HG03342 (cell line): ENCODE results near the gene EGR2.
"Not testable (repeated sequence)": the region's sequence is repeated elsewhere in the genome, so short reads cannot be mapped to it uniquely, and the experiment has no call there.

Experiments
- ATAC-seq: cut with Tn5 transposase; IDR thresholded peaks from one replicate; pipeline ENCODE4 v1.9.1; 2021; ENCODE audit warnings: mild to moderate bottlenecking, moderate library complexity; ENCODE audit not compliant: unreplicated experiment

EGR2 gene

GRCh38 chr10:62795762-62796161, 20.4 kb downstream of the EGR2 start:
- no peak for ATAC-seq

DNA sequence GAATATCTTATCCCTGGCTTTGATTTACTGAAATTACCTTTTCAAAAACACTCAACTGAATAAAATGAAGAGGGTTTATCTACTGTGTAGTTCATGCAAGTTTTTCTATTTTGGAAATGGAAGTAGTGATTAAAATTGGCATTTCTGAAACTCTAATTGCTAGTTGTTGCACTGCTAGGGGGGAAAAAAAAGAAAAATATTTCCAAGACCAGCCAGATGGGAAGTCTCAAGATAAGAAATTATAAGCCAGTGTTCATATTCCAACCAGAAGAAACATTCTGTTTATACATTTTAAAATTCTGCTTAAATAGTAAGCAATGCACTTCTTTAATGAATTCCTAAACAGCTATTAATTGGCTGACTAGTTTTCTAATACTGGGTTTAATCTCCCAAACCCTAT, 21.1 kb downstream of the EGR2 start:
- ATAC-seq: no peak

- no peak for ATAC-seq
Measured at GRCh38 chr10:62794306-62794705, 21.9 kb downstream of the EGR2 start.

GRCh38 chr10:62792261-62792660, 23.9 kb downstream of the EGR2 start:
- ATAC-seq: no peak

- no peak for ATAC-seq
Measured at GRCh38 chr10:62790571-62790970, 25.6 kb downstream of the EGR2 start.

DNA sequence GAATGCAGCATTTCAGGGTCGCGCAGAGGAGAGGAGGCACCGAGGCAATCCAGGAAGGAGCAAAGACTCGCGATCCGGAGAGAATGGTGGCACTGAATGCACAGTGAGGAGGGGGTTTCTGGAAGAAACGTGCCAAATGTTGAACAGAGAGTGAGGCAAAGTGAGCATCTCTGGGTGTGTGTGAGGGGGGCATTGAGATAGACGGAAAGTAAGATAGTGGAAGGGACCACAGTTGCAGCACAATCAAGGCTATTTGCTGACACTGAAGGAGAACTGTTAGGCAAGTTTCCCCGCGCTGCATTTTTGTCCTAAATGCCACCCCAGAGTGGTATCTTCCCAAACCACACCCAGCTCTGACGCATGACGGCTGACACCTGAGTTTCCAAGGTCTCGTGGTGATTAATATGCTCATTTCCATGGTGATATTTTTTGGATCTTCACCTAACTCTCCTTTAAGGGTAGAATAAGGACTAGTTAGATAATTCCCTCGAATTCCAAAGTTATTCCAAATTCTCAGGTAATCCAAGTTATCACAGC, 26.1 kb downstream of the EGR2 start:
- ATAC-seq: no peak

DNA sequence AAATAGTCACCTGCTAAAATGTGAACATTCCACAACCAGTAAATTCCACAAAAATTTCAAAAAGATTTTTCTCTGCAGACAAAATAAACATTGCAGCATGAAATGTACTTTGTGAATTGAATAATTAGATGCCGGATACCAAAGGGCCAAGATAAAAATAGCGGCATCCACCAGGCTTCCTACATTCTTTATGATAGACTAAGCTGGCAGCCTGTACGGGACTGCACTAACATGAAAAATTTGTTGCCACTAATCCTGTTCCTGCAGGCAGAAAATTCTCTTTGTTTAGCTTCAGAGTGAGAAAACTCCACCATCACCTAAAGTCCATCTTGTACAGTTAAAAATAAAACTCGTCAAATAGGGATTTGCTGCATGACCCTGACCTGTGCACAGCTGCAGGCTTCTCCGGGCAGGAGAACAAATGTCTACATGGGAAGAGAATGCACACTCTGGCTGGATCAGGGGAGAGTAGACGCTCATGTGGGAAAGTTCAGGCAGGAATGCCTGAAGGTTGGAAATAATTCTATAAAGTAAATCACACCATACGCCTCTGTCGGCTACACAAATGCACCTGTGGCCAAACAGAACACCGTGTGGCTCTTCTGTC, 27.2 kb downstream of the EGR2 start:
- ATAC-seq: no peak

DNA sequence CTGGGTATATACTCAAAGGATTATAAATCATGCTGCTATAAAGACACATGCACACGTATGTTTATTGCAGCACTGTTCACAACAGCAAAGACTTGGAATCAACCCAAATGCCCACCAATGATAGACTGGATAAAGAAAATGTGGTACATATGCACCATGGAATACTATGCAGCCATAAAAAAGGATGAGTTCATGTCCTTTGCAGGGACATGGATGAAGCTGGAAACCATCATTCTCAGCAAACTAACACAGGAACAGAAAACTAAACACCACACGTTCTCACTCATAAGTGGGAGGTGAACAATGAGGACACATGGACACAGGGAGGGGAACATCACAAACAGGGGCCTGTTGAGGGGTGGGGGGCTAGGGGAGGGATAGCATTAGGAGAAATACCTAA, 27.9 kb downstream of the EGR2 start:
- not testable (repeated sequence) for ATAC-seq

DNA sequence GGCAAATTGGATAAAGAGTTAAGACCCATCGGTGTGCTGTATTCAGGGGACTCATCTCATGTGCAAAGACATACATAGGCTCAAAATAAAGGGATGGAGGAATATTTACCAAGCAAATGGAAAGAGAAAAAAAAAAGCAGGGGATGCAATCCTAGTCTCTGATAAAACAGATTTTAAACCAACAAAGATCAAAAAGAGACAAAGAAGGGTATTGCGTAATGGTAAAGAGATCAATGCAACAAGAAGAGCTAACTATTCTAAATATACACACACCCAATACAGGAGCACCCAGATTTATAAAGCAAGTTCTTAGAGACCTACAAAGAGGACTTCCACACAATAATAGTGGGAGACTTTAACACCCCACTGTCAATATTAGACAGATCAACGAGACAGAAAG, 31.6 kb downstream of the EGR2 start:
- not testable (repeated sequence) for ATAC-seq

DNA sequence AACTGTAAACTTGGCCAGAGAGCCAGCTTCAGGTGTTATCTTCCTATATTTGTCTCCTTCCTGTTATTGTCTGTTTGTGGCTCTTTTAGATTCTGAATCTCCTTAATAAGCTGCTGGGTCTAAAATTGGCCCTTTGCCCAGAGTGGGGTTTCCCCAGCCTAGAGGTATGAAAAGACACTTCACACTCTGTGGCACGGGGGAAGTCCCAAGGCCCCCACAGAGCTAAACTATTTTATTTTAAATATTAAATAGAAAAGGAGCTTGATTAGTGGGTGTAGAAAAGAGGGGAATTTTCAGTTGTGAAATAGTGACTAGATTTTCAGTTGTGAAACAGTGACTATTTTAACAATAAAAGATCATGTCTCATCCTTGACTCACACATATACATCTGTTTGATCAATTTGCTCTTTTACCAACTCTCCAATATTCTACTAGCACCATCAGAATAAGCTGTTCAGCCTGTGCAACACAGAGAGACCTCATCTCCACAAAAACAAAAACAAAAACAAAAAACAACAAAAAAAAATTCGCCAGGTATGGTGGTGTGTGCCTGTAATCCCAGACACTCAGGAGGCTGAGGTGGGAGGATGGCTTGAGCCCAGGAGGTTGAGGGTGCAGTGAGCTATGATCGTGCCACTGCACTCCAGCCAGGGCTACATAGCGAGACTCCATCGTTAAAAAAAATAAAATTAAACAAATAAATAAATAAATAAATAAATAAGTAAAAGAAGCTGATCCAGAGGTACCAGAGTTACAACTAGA, 36.5 kb downstream of the EGR2 start:
- peak; percentile 95 for ATAC-seq

DNA sequence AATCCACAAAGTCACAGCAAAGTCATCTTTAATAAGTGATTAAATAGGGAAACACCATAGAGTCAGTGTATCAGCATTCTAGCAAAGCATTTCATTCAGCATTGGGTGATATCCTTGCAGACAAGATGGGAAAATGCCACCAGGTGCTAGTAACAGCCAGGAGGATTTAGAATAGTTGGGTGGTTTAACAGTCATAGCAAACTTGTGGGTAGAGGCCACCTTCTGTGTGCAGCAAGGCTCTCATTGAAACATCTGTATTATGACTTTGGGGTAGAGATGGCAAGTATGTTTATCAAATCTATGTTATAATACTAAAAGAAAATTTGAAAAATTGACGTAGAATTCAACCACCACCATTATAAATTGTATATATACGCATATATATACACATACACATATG, 38.0 kb downstream of the EGR2 start:
- peak; percentile 43 for ATAC-seq

GRCh38 chr10:62772186-62772974, 43.8 kb downstream of the EGR2 start:
- ATAC-seq: no peak

GRCh38 chr10:62769574-62770242, 46.5 kb downstream of the EGR2 start:
- ATAC-seq: peak; percentile 77

DNA sequence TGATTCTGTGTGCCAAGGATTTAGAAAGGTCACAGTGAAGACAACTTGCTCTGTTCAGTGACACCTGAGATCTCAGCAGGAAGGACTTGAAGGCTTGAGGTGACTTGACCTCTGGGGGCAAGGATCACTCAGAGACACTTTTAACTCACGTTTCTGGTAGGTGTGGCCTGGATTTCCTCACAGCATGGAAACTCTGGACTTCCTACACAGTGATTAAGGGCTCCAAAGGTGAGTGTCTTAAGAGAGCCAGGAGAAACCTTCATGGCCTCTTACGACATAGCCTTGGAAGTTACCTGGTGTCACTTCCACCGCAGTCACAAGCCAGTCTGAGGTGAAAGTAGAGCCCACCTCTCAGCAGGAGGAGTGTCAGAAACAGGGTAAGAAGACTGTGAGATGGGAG, 49.8 kb downstream of the EGR2 start:
- no peak for ATAC-seq

DNA sequence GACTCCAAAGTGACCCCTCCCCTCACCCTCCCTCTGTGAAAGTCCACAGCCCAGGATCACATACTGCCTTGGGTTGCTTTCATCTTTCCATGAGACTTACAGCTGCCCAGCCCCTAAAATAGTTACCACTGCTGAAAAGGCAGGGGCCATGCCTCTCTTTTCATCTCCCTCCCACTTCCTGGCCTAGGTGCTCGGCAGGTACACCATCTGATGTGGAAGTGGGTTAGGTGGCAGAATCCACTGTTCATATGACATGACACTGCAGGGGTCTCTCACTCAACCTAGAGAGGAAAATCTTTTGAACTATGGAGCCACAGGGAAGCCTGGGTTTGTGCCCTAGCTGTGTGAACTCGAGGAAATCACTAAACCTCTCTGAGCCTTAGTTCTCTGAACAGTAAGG, 50.4 kb downstream of the EGR2 start:
- no peak for ATAC-seq

DNA sequence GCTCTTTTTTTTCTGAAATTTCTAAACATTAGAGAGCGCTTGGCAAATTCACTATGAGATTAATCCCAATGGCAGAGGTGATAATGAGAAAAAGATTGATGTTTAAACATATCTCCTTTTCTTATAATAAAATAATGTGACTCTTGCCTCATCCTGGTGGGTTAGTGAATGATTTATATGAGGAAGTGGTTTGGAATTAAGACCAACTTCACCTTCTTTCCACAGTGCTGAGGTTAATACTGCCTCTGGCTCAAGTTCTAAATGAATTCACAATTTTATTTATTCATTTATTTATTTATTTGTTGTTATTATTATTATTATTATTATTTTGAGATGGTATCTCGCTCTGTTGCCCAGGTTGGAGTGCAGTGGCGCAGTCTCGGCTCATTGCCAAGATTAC, 52.2 kb downstream of the EGR2 start:
- no peak for ATAC-seq

GRCh38 chr10:62763155-62763554, 53.0 kb downstream of the EGR2 start:
- ATAC-seq: no peak
